ENCODE results near the gene OLFML2A.

DNA sequence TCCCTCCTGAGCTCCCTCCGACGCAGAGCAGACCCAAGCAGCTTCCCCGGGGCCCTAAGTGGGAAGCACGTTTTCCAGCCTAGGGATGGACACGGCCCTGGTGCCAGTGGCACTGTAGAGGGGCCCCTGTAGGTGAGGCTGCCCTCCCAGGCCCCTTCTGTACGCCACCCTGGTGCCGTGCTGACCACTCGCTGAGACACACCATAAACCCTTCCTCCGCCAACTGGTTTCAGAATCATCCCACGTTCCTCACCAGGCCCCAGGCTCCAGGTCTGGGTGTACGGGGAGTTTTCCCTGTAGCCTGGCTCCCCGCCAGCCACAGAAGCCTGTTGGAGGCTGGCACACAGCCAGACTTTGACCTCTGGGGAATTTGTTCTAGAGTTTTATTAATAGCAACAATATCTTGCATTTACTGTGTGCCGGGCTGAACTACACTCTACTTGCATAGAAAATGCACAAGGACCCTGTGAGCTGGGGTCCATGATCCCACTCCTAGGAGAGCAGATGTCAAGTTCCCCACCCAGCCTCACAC lies 58.2 kb downstream of the OLFML2A start:
- TF ChIP-seq FOXJ3 (CRISPR knock-in tag; IDR thresholded peaks at IDR 0.05; ENCODE audit: borderline replicate concordance) (no peak), TRIM22 (IDR thresholded peaks at IDR 0.05) (no peak), SOX6 (IDR thresholded peaks at IDR 0.05) (no peak), SOX6 (CRISPR knock-in tag; IDR thresholded peaks at IDR 0.05) (no peak), NR2F6 (IDR thresholded peaks at IDR 0.05) (no peak), NR2F6 (CRISPR knock-in tag; IDR thresholded peaks at IDR 0.05) (no peak), CBX2 (IDR thresholded peaks at IDR 0.05; ENCODE audit: low read depth, low read length) (no peak), CBX2 (CRISPR knock-in tag; IDR thresholded peaks at IDR 0.05; ENCODE audit: low read depth) (no peak), ZHX2 (IDR thresholded peaks at IDR 0.05; ENCODE audit: low read depth) (no peak), ZHX2 (CRISPR knock-in tag; IDR thresholded peaks at IDR 0.05; ENCODE audit: borderline replicate concordance) (no peak), MXD4 (CRISPR knock-in tag; IDR thresholded peaks at IDR 0.05) (no peak), EZH2 (conservative IDR thresholded peaks at IDR 0.05; ENCODE audit: low read depth, low read length) (no peak), HNRNPK (IDR thresholded peaks at IDR 0.05; ENCODE audit: low read depth, low read length, poor library complexity, severe bottlenecking) (no peak)

Measured in HepG2 (cell line).